ENCODE measurements around the gene OR2K2.
"Not testable (repeated sequence)": the region's sequence is repeated elsewhere in the genome, so short reads cannot be mapped to it uniquely, and the experiment has no call there.

GRCh38 chr9:111304000-111304399 is 26.0 kb downstream of the OR2K2 start:
- TF ChIP-seq, protein P1, sequence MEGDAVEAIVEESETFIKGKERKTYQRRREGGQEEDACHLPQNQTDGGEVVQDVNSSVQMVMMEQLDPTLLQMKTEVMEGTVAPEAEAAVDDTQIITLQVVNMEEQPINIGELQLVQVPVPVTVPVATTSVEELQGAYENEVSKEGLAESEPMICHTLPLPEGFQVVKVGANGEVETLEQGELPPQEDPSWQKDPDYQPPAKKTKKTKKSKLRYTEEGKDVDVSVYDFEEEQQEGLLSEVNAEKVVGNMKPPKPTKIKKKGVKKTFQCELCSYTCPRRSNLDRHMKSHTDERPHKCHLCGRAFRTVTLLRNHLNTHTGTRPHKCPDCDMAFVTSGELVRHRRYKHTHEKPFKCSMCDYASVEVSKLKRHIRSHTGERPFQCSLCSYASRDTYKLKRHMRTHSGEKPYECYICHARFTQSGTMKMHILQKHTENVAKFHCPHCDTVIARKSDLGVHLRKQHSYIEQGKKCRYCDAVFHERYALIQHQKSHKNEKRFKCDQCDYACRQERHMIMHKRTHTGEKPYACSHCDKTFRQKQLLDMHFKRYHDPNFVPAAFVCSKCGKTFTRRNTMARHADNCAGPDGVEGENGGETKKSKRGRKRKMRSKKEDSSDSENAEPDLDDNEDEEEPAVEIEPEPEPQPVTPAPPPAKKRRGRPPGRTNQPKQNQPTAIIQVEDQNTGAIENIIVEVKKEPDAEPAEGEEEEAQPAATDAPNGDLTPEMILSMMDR (IDR thresholded peaks at IDR 0.05; ENCODE audit: low read depth, low read length): not testable (repeated sequence)
- TF ChIP-seq EZH2phosphoT487 (IDR thresholded peaks at IDR 0.05; ENCODE audit: low read depth): not testable (repeated sequence)
